Ovary (tissue), 9 donors: ENCODE measurements around the gene MS4A5. TPM values are rescaled to one million over a fixed set of nuclear protein-coding genes. Genes with fewer than 3 reads are reported as not detected.
"Not testable (repeated sequence)": the region's sequence is repeated elsewhere in the genome, so short reads cannot be mapped to it uniquely, and the experiment has no call there.

Source experiments
- DNase-seq, 5 donors: peaks; one replicate each; pipeline ENCODE4 v3.0.0-alpha.2; 2019 to 2020
- H3K27ac ChIP-seq, 2 donors: fragments of 200-600 bp; one replicate each; pipeline versions ENCODE4 v1.5.1 to v1.8.0; 2019 to 2022
- H3K27me3 ChIP-seq: fragments of 200-600 bp; one replicate; pipeline ENCODE4 v1.8.0; 2022
- H3K36me3 ChIP-seq: fragments of 200-600 bp; sonication (generic); one replicate; pipeline ENCODE4 v1.5.1; 2019
- H3K4me1 ChIP-seq: one replicate; pipeline ENCODE4 v1.8.1; 2013; ENCODE audit warnings: mild to moderate bottlenecking, moderate library complexity; ENCODE audit not compliant: insufficient read depth
- H3K4me3 ChIP-seq: fragments of 200-600 bp; sonication (generic); one replicate; pipeline ENCODE4 v1.5.1; 2017
- H3K9me3 ChIP-seq, 2 donors: fragments of 200-600 bp in 1 of 2; sonication (generic) in 1 of 2; one replicate each; pipeline versions ENCODE4 v1.5.1 to v1.8.1; 2013 to 2019; ENCODE audit warnings: mild to moderate bottlenecking in 1 of 2, moderate library complexity in 1 of 2
- CTCF ChIP-seq, 3 donors: fragments of 450-650 bp in 2 of 3; fragments of 200-600 bp in 1 of 3; IDR thresholded peaks; one replicate each; pipeline versions ENCODE4 v1.5.1 to v1.8.0; 2016 to 2022; ENCODE audit warnings: antibody characterized with exemption in 3 of 3, mild to moderate bottlenecking in 1 of 3
- EP300 ChIP-seq: sonication (generic); formaldehyde crosslinking; IDR thresholded peaks from one replicate; pipeline ENCODE4 v1.6.1; 2017; ENCODE audit warnings: antibody characterized with exemption
- POLR2A ChIP-seq: fragments of 450-650 bp; IDR thresholded peaks from one replicate; pipeline ENCODE4 v1.6.1; 2017; ENCODE audit warnings: antibody characterized with exemption, mild to moderate bottlenecking, moderate library complexity
- WGBS, 3 donors: extraction: QIAGEN DNeasy Blood & Tissue Kit in 1 of 3; methylation state at CpG; one replicate each; pipeline versions ENCODE4 v1.1.5 to v1.1.7; 2013 to 2017; 5-methylcytosine and 5-hydroxymethylcytosine counted together
- intact Hi-C, 4 donors: fragments of 100-400 bp; cut with DNase I; formaldehyde crosslinking; loops; one replicate each; pipeline versions ENCODE4 v1.11.0 to v1.15.1; 2022 to 2023
- polyA plus RNA-seq, 2 donors: library from polyadenylated mRNA; stranded (reverse); fragments of 200-250 nt in 1 of 2; fragments of 350-450 nt in 1 of 2; fragmentation: Illumina TruSeq in 1 of 2; extraction: RNeasy Lipid Tissue Mini Kit (QIAGEN cat#74804) in 1 of 2; gene quantifications; one replicate each; pipeline ENCODE4 v1.2.3, GENCODE V29; 2013 to 2014
- total RNA-seq, 7 donors: library from RNA; depleted of rRNA in 2 of 7; stranded (reverse); fragments of >200 nt in 2 of 7; fragmentation: NEBNext Ultra II Directional in 3 of 7; extraction: Animal tissue kit (Norgen Biotek cat#: 25700) in 3 of 7; gene quantifications; one replicate each; pipeline versions ENCODE4 v1.1.0 to v1.2.4, GENCODE V29; 2016 to 2023
- donor health status: DM: no; HTN: no; CAD: no; lungs with moderate emphysema.
- donor health status: DM: no; HTN: no; CAD: no.
- donor health status: Bipolar disorder and iron deficiency.
- donor health status: DM: yes; HTN: yes; CAD: no.
- donor health status: DM: no; HTN: no; CAD: no.
- donor health status: DM: yes; HTN: yes; CAD: no.

MS4A5 gene
- total and polyA plus RNA-seq, 9 donors: not detected

GRCh38 chr11:60447070-60447469 lies 17.7 kb downstream of the MS4A5 start:
- no peaks in the 10 kb centered on the region for H3K36me3 ChIP-seq
- no peaks in the 10 kb centered on the region for H3K27me3 ChIP-seq
- intact Hi-C loops: no loop called here
- no peak for DNase-seq
- H3K4me3 ChIP-seq: no peak overlapping the region
- H3K27ac ChIP-seq: no peak overlapping the region
- TF ChIP-seq CTCF (IDR thresholded peaks at IDR 0.05) (no peak), POLR2A (no peak), EP300 (no peak)
- H3K4me1 ChIP-seq: no peaks in the 10 kb centered on the region
- H3K9me3 ChIP-seq: no peaks in the 10 kb centered on the region

GRCh38 chr11:60447846-60448245 lies 18.5 kb downstream of the MS4A5 start:
- Histone ChIP-seq H3K4me3 (no peak overlapping the region), H3K27ac (no peak overlapping the region), H3K36me3 (no peaks in the 10 kb centered on the region), H3K4me1 (no peaks in the 10 kb centered on the region), H3K27me3 (no peaks in the 10 kb centered on the region), H3K9me3 (no peaks in the 10 kb centered on the region)
- intact Hi-C loops: no loop called here
- TF ChIP-seq CTCF (IDR thresholded peaks at IDR 0.05) (no peak), POLR2A (no peak), EP300 (no peak)
- DNase-seq: no peak

- H3K4me3 ChIP-seq, intact Hi-C loops, H3K9me3 ChIP-seq, H3K36me3 ChIP-seq, H3K4me1 ChIP-seq, H3K27ac ChIP-seq, H3K27me3 ChIP-seq, DNase-seq: not testable (repeated sequence)
- WGBS, 3 donors: 95 to 96% methylated on average over 7 to 26 of the region's 32 CpGs; no CpG with 5 or more reads in 1 of the 3 donors
Observed at GRCh38 chr11:60451185-60451584, 21.8 kb downstream of the MS4A5 start.

- no peak for DNase-seq
- Histone ChIP-seq H3K27me3 (no peaks in the 10 kb centered on the region), H3K36me3 (no peaks in the 10 kb centered on the region), H3K27ac (no peak overlapping the region), H3K9me3 (no peaks in the 10 kb centered on the region), H3K4me1 (no peaks in the 10 kb centered on the region), H3K4me3 (no peak overlapping the region)
- intact Hi-C loops: no loop called here
- TF ChIP-seq CTCF (IDR thresholded peaks at IDR 0.05) (no peak), EP300 (no peak), POLR2A (no peak)
Observed at GRCh38 chr11:60454212-60454611, 24.8 kb downstream of the MS4A5 start.

- intact Hi-C loops: no loop called here
- no peaks in the 10 kb centered on the region for H3K27me3 ChIP-seq
- no peak within 1 kb of the TSS for H3K4me3 ChIP-seq
- no peaks in the 10 kb centered on the region for H3K4me1 ChIP-seq
- no peaks in the 10 kb centered on the region for H3K9me3 ChIP-seq
- TF ChIP-seq POLR2A (no peak), EP300 (no peak), CTCF (IDR thresholded peaks at IDR 0.05) (no peak)
- no peak for DNase-seq
- no peak within 1 kb of the TSS for H3K27ac ChIP-seq
- 64 to 66% (median 66%) methylated on average over 4 of the region's 4 CpGs for WGBS, 3 donors
- no peaks in the 10 kb centered on the region for H3K36me3 ChIP-seq
Observed at GRCh38 chr11:60455531-60456042, 26.2 kb downstream of the MS4A5 start, which contains the start of gene MS4A1. MS4A1 (plus strand) TSS chr11:60455847; CDS start chr11:60462375, 6,528 bp downstream.
